ENCODE data around the gene THAP3.

DNA sequence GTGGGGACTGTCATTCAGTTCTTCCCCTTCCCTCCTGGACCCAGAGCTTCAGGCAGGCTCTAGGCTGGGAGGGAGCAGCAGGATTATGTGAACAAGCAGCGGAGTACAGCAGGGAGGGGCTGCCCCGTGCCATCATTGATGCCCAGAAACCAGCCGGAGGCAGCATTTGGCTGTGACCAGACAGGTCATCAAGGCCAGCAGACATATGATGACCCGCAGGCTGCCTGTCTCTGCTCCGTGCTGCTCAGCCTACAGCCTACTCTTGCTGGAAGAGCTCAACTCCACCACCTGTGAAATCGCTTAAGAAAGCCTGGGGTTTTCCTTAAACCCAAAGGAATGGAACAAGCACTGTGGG, 26.9 kb upstream of the THAP3 start:
- TF ChIP-seq REST (IDR thresholded peaks at IDR 0.05; ENCODE audit: insufficient read depth in 1 of 2, low read depth in 2 of 2, low read length in 2 of 2) = no peak
- no peak for TF ChIP-seq POLR2AphosphoS5 (IDR thresholded peaks at IDR 0.05; ENCODE audit: low read depth, low read length)

All from PFSK-1 (cell line).